Measurements from ENCODE around the gene POFUT1. TPM values are rescaled to one million over a fixed set of nuclear protein-coding genes. Genes with fewer than 3 reads are reported as not detected.

Gene POFUT1
- total and polyA plus RNA-seq, 2 of the 8 experiments (the other 6 are each of a cell fraction or from before 2014, with no cell fraction given), result 19.4 to 24.4 TPM

DNA sequence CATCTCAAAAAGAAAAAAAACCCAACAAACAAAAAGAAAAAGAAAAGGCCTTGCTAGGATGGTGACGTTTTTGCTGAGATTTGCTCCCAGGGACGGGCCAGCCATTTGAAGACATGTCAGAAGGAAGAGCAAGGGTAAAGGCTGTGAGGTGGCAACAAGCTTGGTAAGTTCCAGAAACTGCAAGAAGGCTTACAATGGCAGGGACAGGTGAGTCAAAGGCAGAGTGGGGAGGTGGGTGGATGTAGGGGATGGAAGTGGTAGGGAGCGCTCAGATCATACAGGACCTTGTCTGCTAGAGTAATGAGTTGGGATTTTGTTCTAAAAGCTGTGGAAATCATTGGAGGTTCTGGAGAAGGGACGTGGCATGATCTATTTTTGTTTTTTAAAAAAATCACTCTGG is 74.0 kb downstream of the POFUT1 start:
- H3K4me3 ChIP-seq (ENCODE audit: extremely low read depth in 1 of 4, insufficient read depth in 2 of 4, low read depth in 3 of 4, low read length in 4 of 4), result no peak overlapping the region
- no peaks in the 10 kb centered on the region for H3K36me3 ChIP-seq (ENCODE audit: control insufficient read depth in 2 of 4, insufficient read depth in 4 of 4, low read length in 3 of 4)
- no peaks in the 10 kb centered on the region for H3K27me3 ChIP-seq (replicated peaks in 1 of 4; ENCODE audit: control insufficient read depth in 3 of 4, extremely low read depth in 1 of 4, insufficient read depth in 3 of 4, low read length in 3 of 4)
- H4K8ac ChIP-seq (ENCODE audit: extremely low read depth, insufficient read depth, low read length), result no peak overlapping the region
- H3K4me2 ChIP-seq (ENCODE audit: insufficient read depth in 1 of 2, low read depth in 2 of 2, low read length in 2 of 2), result no peak overlapping the region
- no peaks in the 10 kb centered on the region; the same call in 1 of the 2 replicates for H3K79me1 ChIP-seq (ENCODE audit: low read depth, low read length)
- no peak overlapping the region for H3K27ac ChIP-seq (ENCODE audit: low read depth, low read length)
- H2BK5ac ChIP-seq (ENCODE audit: low read depth, low read length), result no peak overlapping the region
- H2AFZ ChIP-seq (ENCODE audit: low read length), result no peak overlapping the region
- ChIA-PET POLR2A (ENCODE audit: partially characterized antibody) (interaction anchor here (1.0 kb wide), 1 partner anchor 8 kb away, joined by 3 read pairs; no protein-coding TSS in a partner anchor), CTCF (ENCODE audit: partially characterized antibody) (interaction anchor here (1.1 kb wide), 1 partner anchor 19 kb away, joined by 3 read pairs; no protein-coding TSS in a partner anchor)
- no peak overlapping the region for H3K4ac ChIP-seq (replicated peaks; ENCODE audit: insufficient read length, low read depth, low read length)
- no peak overlapping the region for H3K23ac ChIP-seq (ENCODE audit: insufficient read length)
- H2BK15ac ChIP-seq (ENCODE audit: low read length), result no peak overlapping the region
- no peak overlapping the region for H3K56ac ChIP-seq (replicated peaks; ENCODE audit: insufficient read length, low read depth, low read length)
- H2BK20ac ChIP-seq (ENCODE audit: low read length), result no peak overlapping the region
- no peak overlapping the region for H3K14ac ChIP-seq (ENCODE audit: insufficient read length)
- peaks cover 0 to 2% of the 10 kb centered on the region in 2 experiments for H4K20me1 ChIP-seq (replicated peaks in 1 of 2; ENCODE audit: control insufficient read depth in 1 of 2, insufficient read depth in 2 of 2, low read length in 2 of 2)
- H4K5ac ChIP-seq (ENCODE audit: insufficient read length, low read depth, low read length), result no peak overlapping the region
- no peak overlapping the region for H2BK12ac ChIP-seq (ENCODE audit: low read depth, low read length)
- WGBS, 2 experiments (ENCODE audit: extremely low coverage in 1 of 2, insufficient coverage in 1 of 2, insufficient read length in 1 of 2, insufficient replicate concordance in 2 of 2, low coverage in 1 of 2, low lambda C conversion rate in 2 of 2, missing lambda C conversion rate in 1 of 2), result 85% methylated on average over 4 of the region's 4 CpGs; no CpG with 5 or more reads in 1 of the 2 experiments
- no peak overlapping the region for H3K9ac ChIP-seq (replicated peaks in 1 of 4; ENCODE audit: extremely low read depth in 1 of 4, low read depth in 3 of 4, low read length in 3 of 4)
- H3K23me2 ChIP-seq (ENCODE audit: low read depth, low read length), result peaks cover 8% of the 10 kb centered on the region; the same call in 1 of the 2 replicates
- no peak overlapping the region for H2BK120ac ChIP-seq (replicated peaks; ENCODE audit: low read depth, low read length)
- peaks cover 2 to 14% of the 10 kb centered on the region in 2 experiments; a peak in 2 of 4 replicates for H3K9me3 ChIP-seq (ENCODE audit: insufficient read depth in 2 of 2, low read depth in 1 of 2, low read length in 1 of 2)
- H4K91ac ChIP-seq (replicated peaks; ENCODE audit: insufficient read length, low read length), result no peak overlapping the region
- H2AK5ac ChIP-seq (ENCODE audit: low read depth, low read length), result no peak overlapping the region
- DNase-seq (ENCODE audit: low read depth in 1 of 2, low spot score in 2 of 2) (no peak), FAIRE-seq (no peak)
- TF ChIP-seq CHD1 (IDR thresholded peaks at IDR 0.05; ENCODE audit: low read depth, low read length) (no peak), CEBPB (IDR thresholded peaks at IDR 0.05; ENCODE audit: low read depth, low read length) (no peak), KDM1A (IDR thresholded peaks at IDR 0.05; ENCODE audit: borderline replicate concordance, low read length) (no peak)
- peaks cover 0 to 4% (median 0%) of the 10 kb centered on the region in 4 experiments; a peak in 3 of 7 replicates for H3K4me1 ChIP-seq (replicated peaks in 1 of 4; ENCODE audit: control insufficient read depth in 3 of 4, insufficient read depth in 4 of 4, low read length in 3 of 4)
- no peaks in the 10 kb centered on the region for H3K79me2 ChIP-seq (ENCODE audit: control insufficient read depth in 1 of 2, insufficient read depth in 2 of 2, low read length in 2 of 2)
- H3K18ac ChIP-seq (ENCODE audit: extremely low read depth, low read length), result no peak overlapping the region
